SK-N-SH treated with all-trans-retinoic acid at 6 μM for 48 hours (cell line): ENCODE results near the gene NPTXR.

ENCODE experiments used
- ESRRG ChIP-seq: fragments of 250-450 bp; sonication (Bioruptor Pico); IDR thresholded peaks from 2 replicates; pipeline ENCODE4 v1.6.1; 2021; ENCODE audit warnings: mild to moderate bottlenecking
- RARB ChIP-seq: fragments of 250-450 bp; sonication (Bioruptor Pico); IDR thresholded peaks from 2 replicates; pipeline ENCODE4 v1.8.0; 2021; ENCODE audit warnings: mild to moderate bottlenecking, moderate library complexity
- SNAI2 ChIP-seq: fragments of 250-450 bp; sonication (Bioruptor Pico); IDR thresholded peaks from 2 replicates; pipeline ENCODE4 v1.5.0; 2020; ENCODE audit warnings: mild to moderate bottlenecking, moderate library complexity
- ZFP30 ChIP-seq: fragments of 450-650 bp; formaldehyde crosslinking; IDR thresholded peaks from 2 replicates; pipeline ENCODE4 v1.5.0; 2022; ENCODE audit warnings: mild to moderate bottlenecking, moderate library complexity
- TF ChIP-seq, protein P1 (sequence below): fragments of 250-450 bp; sonication (Bioruptor Pico); IDR thresholded peaks from 2 replicates; pipeline ENCODE4 v1.8.0; 2020; ENCODE audit warnings: mild to moderate bottlenecking, moderate library complexity, borderline replicate concordance

DNA sequence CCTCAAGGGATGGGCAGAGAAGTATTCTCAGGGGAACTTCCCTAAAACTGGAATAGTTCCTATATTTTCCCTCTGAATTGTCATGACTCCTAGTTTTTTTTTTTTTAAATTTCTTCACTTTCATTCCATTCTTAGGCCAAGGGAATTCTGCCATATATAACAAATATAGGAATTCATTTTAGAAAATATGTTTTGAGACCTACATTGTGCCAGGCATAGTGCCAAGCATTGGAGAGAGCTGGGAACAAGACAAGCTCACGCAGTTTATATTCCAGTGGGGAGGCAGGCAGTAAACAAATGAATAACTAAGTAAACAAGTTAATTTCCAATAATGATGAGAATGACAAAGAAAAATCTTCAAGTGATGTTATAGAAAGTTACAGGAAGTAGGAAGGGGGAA is 2.6 kb upstream of the NPTXR start:
- TF ChIP-seq ZFP30 (CRISPR knock-in tag) (no peak), RARB (CRISPR knock-in tag) (no peak), SNAI2 (CRISPR knock-in tag) (no peak), ESRRG (CRISPR knock-in tag) (no peak)
- TF ChIP-seq, protein P1, sequence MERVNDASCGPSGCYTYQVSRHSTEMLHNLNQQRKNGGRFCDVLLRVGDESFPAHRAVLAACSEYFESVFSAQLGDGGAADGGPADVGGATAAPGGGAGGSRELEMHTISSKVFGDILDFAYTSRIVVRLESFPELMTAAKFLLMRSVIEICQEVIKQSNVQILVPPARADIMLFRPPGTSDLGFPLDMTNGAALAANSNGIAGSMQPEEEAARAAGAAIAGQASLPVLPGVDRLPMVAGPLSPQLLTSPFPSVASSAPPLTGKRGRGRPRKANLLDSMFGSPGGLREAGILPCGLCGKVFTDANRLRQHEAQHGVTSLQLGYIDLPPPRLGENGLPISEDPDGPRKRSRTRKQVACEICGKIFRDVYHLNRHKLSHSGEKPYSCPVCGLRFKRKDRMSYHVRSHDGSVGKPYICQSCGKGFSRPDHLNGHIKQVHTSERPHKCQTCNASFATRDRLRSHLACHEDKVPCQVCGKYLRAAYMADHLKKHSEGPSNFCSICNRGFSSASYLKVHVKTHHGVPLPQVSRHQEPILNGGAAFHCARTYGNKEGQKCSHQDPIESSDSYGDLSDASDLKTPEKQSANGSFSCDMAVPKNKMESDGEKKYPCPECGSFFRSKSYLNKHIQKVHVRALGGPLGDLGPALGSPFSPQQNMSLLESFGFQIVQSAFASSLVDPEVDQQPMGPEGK (CRISPR knock-in tag), result no peak
